22Rv1 (cell line): ENCODE data around the gene OPRL1.
A peak's percentile ranks its signal among the peaks of the same experiment; 100 is the strongest.

Experiments used
- H3K27ac ChIP-seq: fragments of 450-650 bp; 2 replicates; pipeline ENCODE4 v1.5.1; 2017
- ZFX ChIP-seq: fragments of 450-650 bp; IDR thresholded peaks from 2 replicates; pipeline ENCODE4 v1.6.1; 2017; ENCODE audit warnings: antibody characterized with exemption, borderline replicate concordance
- TF ChIP-seq, protein P1 (sequence below): fragments of 450-650 bp; IDR thresholded peaks from 2 replicates; pipeline ENCODE4 v1.5.1; 2017; ENCODE audit warnings: mild to moderate bottlenecking

The OPRL1 gene

GRCh38 chr20:64035066-64035932, 44.6 kb upstream of the OPRL1 start:
- no peak overlapping the region for H3K27ac ChIP-seq

DNA sequence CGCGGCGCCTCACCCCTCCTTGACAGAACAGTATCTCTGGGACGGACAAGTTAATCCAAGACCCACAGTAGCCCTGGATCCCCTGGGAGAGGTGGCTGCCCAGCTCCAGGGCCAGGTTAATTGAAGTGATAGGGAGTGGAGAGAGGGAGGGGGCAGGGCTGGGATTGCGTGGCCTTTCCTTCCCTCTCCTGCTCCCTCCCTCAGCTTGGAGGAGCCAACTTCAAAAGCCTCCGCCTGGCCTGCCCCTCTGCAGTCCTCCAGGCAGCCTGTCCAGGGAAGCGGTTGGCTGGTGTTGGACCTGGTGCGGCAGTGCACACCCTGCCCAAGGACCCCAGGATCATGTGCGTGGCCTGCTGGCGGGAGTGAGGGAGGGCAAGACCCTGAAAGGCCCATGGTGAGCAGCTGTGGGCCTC, 43.9 kb upstream of the OPRL1 start, which contains the start of gene C20orf204:
C20orf204 (plus strand) TSS at position 250 of the 413 bp plus-strand sequence; CDS start at position 392, 142 bp downstream.
- no peak within 1 kb of the TSS for H3K27ac ChIP-seq
- TF ChIP-seq ZFX, result no peak
- TF ChIP-seq, protein P1, sequence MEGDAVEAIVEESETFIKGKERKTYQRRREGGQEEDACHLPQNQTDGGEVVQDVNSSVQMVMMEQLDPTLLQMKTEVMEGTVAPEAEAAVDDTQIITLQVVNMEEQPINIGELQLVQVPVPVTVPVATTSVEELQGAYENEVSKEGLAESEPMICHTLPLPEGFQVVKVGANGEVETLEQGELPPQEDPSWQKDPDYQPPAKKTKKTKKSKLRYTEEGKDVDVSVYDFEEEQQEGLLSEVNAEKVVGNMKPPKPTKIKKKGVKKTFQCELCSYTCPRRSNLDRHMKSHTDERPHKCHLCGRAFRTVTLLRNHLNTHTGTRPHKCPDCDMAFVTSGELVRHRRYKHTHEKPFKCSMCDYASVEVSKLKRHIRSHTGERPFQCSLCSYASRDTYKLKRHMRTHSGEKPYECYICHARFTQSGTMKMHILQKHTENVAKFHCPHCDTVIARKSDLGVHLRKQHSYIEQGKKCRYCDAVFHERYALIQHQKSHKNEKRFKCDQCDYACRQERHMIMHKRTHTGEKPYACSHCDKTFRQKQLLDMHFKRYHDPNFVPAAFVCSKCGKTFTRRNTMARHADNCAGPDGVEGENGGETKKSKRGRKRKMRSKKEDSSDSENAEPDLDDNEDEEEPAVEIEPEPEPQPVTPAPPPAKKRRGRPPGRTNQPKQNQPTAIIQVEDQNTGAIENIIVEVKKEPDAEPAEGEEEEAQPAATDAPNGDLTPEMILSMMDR, result no peak

More at GRCh38 chr20:64035066-64035932, 44.6 kb upstream of the OPRL1 start:
- TF ChIP-seq, protein P1, result no peak
- TF ChIP-seq ZFX, result no peak

GRCh38 chr20:64036346-64037198, 43.3 kb upstream of the OPRL1 start:
- no peak overlapping the region for H3K27ac ChIP-seq

DNA sequence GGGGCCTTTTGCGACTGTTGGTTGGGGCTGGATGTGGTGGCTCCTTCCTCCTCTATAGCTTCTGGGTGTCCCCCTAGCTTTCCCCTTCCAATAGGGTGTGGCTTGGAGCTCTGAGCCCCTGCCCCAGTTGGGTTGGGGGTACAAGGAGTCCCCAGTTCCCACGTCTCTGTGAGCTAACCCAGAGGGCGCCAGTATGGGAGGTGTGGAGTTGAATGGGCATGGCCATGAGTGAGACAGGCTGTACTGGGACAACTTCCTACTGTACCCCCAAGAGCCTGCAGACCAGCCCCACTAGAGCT, 42.7 kb upstream of the OPRL1 start:
- H3K27ac ChIP-seq, result peak overlapping the region; percentile 81; the same call in 1 of the 2 replicates

More at GRCh38 chr20:64036346-64037198, 43.3 kb upstream of the OPRL1 start:
- no peak for TF ChIP-seq ZFX
- TF ChIP-seq, protein P1, result no peak

DNA sequence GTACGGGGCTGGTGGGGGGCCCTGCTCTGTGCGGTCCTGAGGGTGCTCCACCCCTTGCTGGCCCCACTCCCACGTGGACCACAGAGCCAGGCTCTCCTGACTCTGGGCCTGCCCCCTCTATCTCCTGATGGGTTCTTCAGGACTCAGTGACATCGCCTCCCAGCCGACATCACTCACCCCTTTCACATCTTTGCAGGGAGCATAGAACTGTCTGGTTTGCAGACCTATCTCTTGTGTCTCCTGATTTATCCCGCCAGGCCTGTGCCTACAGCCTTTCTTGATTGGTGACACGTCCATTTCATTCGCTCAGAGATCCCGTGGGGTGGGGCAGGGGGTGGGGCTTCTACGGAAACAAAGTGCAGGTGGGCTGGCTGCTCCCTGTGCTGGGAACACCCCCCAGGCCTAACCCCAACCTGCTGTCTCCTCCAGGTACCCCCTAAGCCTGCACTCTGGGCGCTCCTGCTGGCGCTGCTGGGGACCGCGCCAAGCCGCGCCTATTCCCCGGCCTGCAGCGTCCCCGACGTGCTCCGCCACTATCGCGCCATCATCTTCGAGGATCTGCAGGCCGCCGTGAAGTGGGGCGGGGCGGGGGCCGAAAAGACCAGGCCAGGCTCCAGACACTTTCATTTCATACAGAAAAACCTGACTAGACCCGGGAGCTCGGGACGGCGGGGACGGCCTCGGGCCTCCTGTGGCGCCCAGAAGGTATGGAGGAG, 42.2 kb upstream of the OPRL1 start:
- no peak for TF ChIP-seq ZFX
- TF ChIP-seq, protein P1, result no peak
- peak overlapping the region; percentile 81 for H3K27ac ChIP-seq

More for the DNA sequence above, 42.7 kb upstream of the OPRL1 start:
- TF ChIP-seq, protein P1, result no peak
- no peak for TF ChIP-seq ZFX

- H3K27ac ChIP-seq, result peak overlapping the region; percentile 81
- TF ChIP-seq, protein P1, result no peak
- TF ChIP-seq ZFX, result no peak
Measured at GRCh38 chr20:64038224-64038564, 41.7 kb upstream of the OPRL1 start.
